HUDEP-2 (cell line): ENCODE results near the gene PRKCA.
"Not testable (repeated sequence)": the region's sequence is repeated elsewhere in the genome, so short reads cannot be mapped to it uniquely, and the experiment has no call there.

Experiments used
- DNase-seq, 76 experiments: peaks; one replicate each; lab custom pipeline; 2025; ENCODE audit not compliant: unreplicated experiment in 76 of 76; lab: John Stamatoyannopoulos, UW

PRKCA gene

GRCh38 chr17:66349521-66350254, 47.3 kb downstream of the PRKCA start:
- no peak for DNase-seq

DNA sequence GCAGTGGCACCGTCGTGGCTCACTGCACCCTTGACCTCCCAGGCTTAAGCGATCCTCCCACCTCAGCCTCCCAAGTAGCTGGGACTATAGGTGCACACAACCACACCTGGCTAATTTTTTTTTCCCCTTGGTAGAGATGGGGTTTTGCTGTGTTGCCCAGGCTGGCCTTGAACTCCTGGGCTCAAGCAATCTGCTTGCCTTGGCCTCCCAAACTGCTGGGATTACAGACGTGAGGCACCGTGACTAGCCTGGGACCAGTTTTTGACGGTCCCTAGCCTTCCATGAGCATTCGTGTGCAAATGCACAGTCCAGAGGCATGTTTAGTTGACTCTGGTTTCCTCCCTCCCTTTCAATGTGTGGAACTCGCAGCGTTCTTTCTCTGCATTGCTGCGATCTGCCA, 48.2 kb downstream of the PRKCA start:
- peak in 1 of 76 experiments; percentile 5 for DNase-seq

GRCh38 chr17:66351033-66351432, 48.6 kb downstream of the PRKCA start:
- DNase-seq = peak in 3 of 76 experiments; percentile 12 to 24 (median 19)

- DNase-seq = no peak
Observed at GRCh38 chr17:66351701-66352100, 49.3 kb downstream of the PRKCA start.

DNA sequence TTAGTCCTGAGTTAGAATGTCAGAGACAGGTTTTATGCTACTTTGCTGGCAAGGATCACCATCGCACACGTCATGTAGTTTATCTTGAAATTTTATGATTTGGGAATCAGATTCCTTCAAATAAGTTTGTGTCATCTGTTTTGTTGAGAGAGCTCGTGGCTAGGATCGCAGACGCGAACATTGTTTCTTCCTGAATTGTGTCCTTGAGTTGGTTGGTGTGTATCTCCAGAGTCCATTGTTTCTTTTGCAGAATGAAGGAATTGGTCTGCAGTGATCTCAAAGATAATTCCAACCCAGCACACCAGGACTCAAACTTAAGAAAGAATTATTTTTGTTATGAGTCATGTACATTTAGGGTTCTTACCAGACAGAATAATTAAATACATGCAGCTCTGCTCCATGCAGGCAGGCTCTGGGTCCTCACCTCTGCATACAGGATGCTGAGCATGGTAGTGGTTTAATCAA, 51.6 kb downstream of the PRKCA start:
- DNase-seq = no peak

DNA sequence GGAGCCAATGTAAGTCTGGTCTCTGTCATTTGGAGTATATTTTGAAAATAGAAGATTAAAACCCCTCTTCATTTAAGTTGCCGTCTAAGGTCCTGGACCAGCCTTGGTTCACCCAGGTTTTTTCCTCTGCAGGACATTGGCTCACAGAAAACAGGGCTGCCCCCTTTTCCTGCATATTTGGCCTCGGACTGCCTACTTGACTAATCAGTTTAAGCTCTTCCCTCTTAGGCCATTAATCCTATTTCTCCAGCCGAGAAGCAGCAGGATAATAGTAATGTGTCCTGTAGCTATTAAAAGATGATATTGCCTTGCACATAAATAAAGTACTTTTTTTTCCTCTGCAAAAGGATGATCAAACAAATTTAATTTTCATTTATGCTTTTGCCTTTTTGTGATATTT, 52.1 kb downstream of the PRKCA start:
- DNase-seq = no peak

DNA sequence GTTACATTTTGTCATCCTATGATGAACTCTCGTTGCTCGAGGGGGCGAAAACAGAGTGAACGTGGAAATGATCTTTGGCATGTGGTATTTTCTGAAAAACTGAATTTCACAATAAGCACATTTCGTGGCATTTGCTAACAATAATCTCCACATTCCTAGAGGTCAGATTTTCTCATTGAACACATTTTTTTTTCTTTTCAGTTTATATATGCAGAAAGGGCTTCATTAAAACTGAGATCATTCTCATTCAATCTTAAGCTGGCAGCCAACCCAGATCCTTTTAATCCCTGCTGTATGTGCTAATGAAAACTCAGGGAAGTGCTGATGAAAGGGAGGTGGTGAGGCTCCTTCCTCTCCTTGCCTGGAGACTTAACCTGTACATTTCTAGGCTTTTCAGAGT, 52.6 kb downstream of the PRKCA start:
- DNase-seq = no peak

GRCh38 chr17:66355510-66355909, 53.1 kb downstream of the PRKCA start:
- no peak for DNase-seq

DNA sequence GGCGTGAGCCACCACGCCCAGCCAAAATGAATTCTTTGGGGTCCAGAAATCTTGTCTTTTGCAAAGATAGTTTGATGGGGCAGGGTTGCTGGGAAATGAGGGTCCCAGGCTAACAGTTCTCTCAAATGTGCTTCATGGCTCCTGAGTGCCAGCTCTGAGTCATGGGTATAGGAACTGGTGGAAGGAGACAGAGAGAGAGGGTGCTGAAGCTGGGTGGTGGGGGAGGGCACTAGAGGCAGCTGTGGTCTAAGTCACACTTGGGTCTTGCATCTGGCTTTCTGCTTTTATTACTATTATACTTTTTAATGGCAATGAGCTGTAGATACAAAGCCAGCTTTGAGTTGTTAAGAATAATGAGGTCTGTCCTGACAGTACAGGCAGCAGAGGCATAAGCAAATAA, 54.6 kb downstream of the PRKCA start:
- DNase-seq = no peak

- no peak for DNase-seq
Observed at GRCh38 chr17:66359351-66359750, 56.9 kb downstream of the PRKCA start.

- DNase-seq = not testable (repeated sequence)
Observed at GRCh38 chr17:66360961-66361565, 58.6 kb downstream of the PRKCA start.

DNA sequence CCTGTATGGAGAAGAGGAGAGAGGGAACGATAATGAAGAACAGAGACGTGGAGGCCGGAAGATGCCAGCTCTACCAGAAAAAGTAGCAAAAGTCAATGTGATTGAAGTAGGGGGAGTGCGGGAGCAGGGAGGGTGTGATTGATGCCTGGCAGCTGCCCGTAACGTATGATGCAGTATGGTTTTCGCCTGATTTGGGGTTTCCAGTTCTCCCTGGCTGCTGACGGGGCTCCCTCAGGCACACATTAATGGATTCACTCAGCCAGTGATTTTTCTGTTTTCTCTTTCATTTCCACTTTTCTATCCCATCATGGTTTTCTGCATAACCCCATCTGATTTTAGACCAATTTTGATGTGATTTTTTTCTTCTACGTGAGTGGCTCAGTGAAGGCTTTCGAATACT, 62.1 kb downstream of the PRKCA start:
- no peak for DNase-seq

DNA sequence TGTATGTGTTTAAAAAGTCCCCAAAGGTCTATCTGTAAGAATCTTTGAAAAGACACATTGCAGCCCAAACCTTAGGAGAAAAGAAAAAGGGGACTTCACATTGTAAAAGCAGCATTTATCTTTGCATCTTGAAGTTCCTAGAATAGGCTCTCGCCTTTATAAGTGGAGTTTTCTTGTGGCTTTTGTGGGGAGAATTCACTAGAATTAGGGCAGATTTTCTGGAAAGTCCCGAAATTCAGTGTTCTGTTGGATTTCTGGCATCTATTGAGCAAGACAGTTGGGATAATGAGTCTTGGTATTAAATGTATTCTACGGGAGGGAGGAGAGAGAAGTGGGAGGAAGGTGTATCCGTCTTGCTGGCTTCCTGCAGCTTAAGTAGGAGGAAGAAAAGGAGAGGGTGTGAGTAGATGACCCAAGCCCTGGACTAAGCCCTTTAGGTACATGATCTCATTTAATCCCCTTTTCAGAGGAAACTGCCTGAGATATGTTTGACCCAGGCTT, 62.6 kb downstream of the PRKCA start:
- DNase-seq = no peak

DNA sequence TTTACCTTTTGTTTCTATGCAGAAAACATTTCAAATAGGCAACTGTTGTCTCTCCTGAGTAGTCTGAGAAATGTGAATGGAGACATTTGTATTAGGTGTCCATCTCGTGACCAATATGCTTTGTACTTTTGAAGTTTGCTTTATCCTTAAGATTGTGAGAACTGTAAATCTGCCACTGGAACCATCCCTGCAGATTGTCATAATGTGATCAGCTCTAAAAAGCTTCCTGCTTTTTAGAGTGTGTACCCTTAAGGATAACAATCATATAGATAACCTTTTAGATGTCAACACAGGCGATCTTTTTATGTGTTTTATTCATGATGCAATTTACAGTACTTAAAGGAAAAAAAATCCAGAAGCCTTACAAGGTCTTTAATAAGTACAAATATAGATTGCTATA, 63.5 kb downstream of the PRKCA start:
- DNase-seq = no peak

DNA sequence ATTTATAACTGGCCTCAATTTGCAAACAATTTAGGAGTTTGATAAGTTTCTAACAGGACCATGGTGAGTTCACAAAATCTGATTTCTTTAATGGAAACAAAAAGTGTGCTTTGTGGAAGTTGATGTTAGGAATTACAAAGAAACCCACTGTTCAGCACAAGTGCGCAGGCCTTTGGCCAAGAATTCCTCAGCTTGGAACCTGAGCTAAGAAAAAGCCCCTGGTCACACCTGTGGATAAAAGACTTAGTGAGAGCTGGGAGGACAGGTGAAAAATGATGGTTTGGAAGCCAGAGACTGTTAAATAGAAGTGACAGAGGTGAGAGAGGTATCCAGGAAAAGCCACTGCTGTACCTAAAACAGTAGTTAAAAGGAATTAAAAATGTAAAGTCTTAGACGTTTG, 64.7 kb downstream of the PRKCA start:
- no peak for DNase-seq

GRCh38 chr17:66369830-66370229, 67.4 kb downstream of the PRKCA start:
- no peak for DNase-seq

DNA sequence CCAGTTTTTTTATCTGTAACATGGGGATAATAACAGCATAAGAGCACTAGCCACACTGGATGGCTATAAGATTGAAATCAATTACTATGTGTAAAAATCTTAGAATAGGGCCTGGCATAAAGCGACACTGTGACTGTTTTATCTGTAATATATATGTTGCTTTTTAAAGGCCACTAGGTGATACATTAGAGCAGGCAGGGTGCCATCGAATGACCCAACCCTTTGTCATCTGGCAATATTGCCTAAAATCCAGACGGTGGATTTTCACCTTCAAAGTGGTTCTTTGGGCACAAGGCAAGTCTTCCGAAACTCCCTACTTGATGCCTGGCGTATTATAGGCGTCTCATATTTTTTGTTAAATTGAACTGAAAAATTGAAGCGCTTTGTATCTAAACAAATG, 69.1 kb downstream of the PRKCA start:
- no peak for DNase-seq

GRCh38 chr17:66372182-66372581, 69.8 kb downstream of the PRKCA start:
- no peak for DNase-seq

GRCh38 chr17:66373079-66373478, 70.7 kb downstream of the PRKCA start:
- no peak for DNase-seq

DNA sequence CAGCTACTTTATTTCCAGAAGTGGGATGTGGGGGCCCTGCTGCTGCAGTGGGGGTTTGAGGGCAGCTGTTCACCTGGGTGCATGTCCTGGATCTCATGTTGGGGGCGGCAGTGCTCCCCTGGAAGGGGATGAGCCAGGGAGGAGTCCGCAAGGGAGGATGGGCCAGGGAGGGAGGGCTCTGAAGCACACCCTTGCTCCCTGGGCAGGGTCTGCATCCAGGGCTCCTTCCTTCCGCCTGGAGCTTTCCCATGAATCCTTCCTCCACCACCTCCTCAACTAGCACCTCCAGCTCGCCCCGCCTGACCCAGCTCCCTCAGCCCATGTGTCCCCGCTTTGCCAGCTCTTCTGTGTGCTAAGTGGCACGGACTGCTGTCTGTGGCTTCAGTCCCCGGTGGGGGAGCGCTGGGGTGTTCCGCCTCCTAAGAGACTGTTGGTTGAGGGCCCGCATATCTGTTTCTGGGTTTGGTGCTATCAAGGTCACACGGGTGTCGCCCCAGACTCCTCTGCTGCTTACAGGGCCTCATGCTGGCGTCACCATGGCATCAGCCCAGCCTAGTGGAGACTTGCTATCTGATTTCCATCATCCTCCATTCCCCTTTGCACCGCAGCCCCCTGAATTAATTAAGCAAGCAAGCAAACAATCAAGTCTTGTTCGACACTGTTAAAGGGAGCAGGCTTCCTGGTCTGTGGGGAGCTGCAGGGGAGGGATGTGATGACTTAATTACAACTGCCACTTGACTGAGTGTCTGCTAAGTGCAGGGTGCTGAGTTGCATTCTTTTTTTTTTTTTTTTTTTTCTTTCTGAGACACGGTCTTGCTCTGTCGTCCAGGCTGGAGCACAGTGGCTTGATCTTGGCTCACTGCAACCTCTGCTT, 71.8 kb downstream of the PRKCA start:
- DNase-seq = peak in 74 of 76 experiments; percentile 6 to 90 (median 69)

GRCh38 chr17:66375121-66375520, 72.7 kb downstream of the PRKCA start:
- DNase-seq = no peak
